Body of pancreas (tissue), 4 donors: ENCODE data around the gene BRAT1. TPM values are rescaled to one million over a fixed set of nuclear protein-coding genes. Genes with fewer than 3 reads are reported as not detected.

Experiments
- ATAC-seq: fragments of 150-250 bp; one replicate; pipeline ENCODE4 v1.9.1; 2016
- DNase-seq, 4 donors: peaks; one replicate each; pipeline ENCODE4 v3.0.0-alpha.2; 2019
- H3K27ac ChIP-seq, 4 donors: fragments of 200-600 bp; sonication (generic); 1 replicate in 3 of 4; 2 replicates in 1 of 4; pipeline versions ENCODE4 v1.5.1 to v1.6.1; 2016 to 2019; ENCODE audit warnings: mild to moderate bottlenecking in 1 of 4, mixed read lengths in 1 of 4, moderate library complexity in 1 of 4
- H3K27me3 ChIP-seq, 2 donors: fragments of 200-600 bp; sonication (generic); one replicate each; pipeline ENCODE4 v1.6.0; 2016; ENCODE audit warnings: mild to moderate bottlenecking in 1 of 2
- H3K36me3 ChIP-seq, 2 donors: fragments of 200-600 bp; sonication (generic); replicated peaks in 1 of 2; 2 replicates each; pipeline ENCODE4 v1.5.1; 2016; ENCODE audit warnings: low read depth in 2 of 2; ENCODE audit not compliant: insufficient read depth in 1 of 2
- H3K4me1 ChIP-seq: fragments of 200-600 bp; sonication (generic); one replicate; pipeline ENCODE4 v1.6.0; 2016
- H3K4me3 ChIP-seq, 2 donors: fragments of 200-600 bp; sonication (generic); 1 replicate in 1 of 2; 2 replicates in 1 of 2; pipeline ENCODE4 v1.5.1; 2016 to 2019
- H3K9me3 ChIP-seq, 3 donors: fragments of 200-600 bp; sonication (generic); 1 replicate in 2 of 3; 2 replicates in 1 of 3; pipeline ENCODE4 v1.5.1; 2016
- CTCF ChIP-seq, 7 experiments: fragments of 450-650 bp in 4 of 7; fragments of 200-600 bp in 3 of 7; sonication (generic) in 3 of 7; IDR thresholded peaks; one replicate each; pipeline ENCODE4 v1.5.1; 2016 to 2019; ENCODE audit warnings: antibody characterized with exemption in 7 of 7
- POLR2A ChIP-seq, 3 donors: fragments of 450-650 bp; IDR thresholded peaks; one replicate each; pipeline ENCODE4 v1.6.1; 2016; ENCODE audit warnings: antibody characterized with exemption in 3 of 3, mild to moderate bottlenecking in 2 of 3
- WGBS, 2 donors: methylation state at CpG; one replicate each; pipeline ENCODE4 v1.1.5; 2017; 5-methylcytosine and 5-hydroxymethylcytosine counted together
- intact Hi-C: fragments of 100-400 bp; cut with DNase I; formaldehyde crosslinking; loops from one replicate; pipeline ENCODE4 v1.15.1; 2023
- total RNA-seq, 2 donors: library from RNA; depleted of rRNA; stranded (reverse); fragments of >200 nt; gene quantifications; one replicate each; pipeline ENCODE4 v1.1.0, GENCODE V29; 2016

The BRAT1 gene
- total RNA-seq, 2 donors from 2014 or later, result 36.6 to 46.8 TPM

- Histone ChIP-seq H3K36me3 (peaks cover 0 to 6% of the 10 kb centered on the region in 2 donors), H3K9me3 (no peaks in the 10 kb centered on the region), H3K4me1 (no peaks in the 10 kb centered on the region), H3K27me3 (no peaks in the 10 kb centered on the region), H3K4me3 (no peak overlapping the region), H3K27ac (no peak overlapping the region)
- ATAC-seq, result no peak
- 92 to 94% methylated on average over 11 of the region's 11 CpGs for WGBS, 2 donors
- no peak for DNase-seq
- no peak for TF ChIP-seq CTCF (IDR thresholded peaks at IDR 0.05)
- TF ChIP-seq POLR2A (IDR thresholded peaks at IDR 0.05), result no peak
- intact Hi-C loops, result no loop called here
Observed at GRCh38 chr7:2601907-2602306, 46.6 kb upstream of the BRAT1 start.

- H3K27ac ChIP-seq, result no peak overlapping the region
- TF ChIP-seq CTCF (IDR thresholded peaks at IDR 0.05), result no peak
- TF ChIP-seq POLR2A (IDR thresholded peaks at IDR 0.05), result no peak
- H3K4me3 ChIP-seq, result no peak overlapping the region
- ATAC-seq, result no peak
- intact Hi-C loops, result no loop called here
- no peaks in the 10 kb centered on the region for H3K4me1 ChIP-seq
- no peaks in the 10 kb centered on the region for H3K27me3 ChIP-seq
- DNase-seq, result no peak
- 67 to 87% methylated on average over 9 of the region's 9 CpGs for WGBS, 2 donors
- no peaks in the 10 kb centered on the region for H3K9me3 ChIP-seq
- H3K36me3 ChIP-seq, result peaks cover 0 to 6% of the 10 kb centered on the region in 2 donors
Observed at GRCh38 chr7:2601065-2601464, 45.7 kb upstream of the BRAT1 start.

DNA sequence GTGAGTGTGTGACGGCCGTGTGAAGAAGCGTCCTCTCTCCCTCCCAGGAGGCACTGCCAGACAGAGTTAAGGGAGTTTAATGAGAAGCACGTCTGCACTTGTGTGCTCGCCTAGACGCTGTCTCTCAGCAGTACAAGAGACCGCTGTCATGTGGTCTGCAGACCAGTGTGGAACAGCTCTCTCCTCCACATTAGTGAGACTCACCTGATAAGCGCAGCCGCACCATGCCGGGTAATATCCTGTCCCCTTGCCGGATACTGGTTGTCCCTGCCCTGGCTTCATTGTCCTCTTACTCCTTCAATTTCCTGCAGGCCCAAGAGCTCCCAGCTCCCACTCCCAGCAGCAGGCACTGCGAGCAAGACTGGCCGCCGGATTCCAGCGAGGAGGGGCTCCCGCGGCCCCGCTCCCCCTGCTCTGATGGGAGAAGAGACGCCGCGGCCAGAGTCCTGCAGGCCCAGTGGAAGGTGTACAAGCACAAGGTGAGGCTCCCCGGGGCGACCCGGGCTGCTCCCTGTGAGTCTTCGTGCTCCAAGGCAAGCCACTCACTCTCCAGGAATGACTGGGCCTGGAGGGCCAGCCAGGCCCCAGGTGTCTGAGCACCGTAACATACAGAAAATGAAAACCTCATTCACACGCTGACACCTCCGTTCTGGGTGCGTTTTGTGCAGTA lies 43.0 kb upstream of the BRAT1 start:
- ATAC-seq (no peak), DNase-seq (no peak)
- no peak overlapping the region for H3K27ac ChIP-seq
- TF ChIP-seq CTCF (IDR thresholded peaks at IDR 0.05) (no peak), POLR2A (IDR thresholded peaks at IDR 0.05) (no peak)
- no peaks in the 10 kb centered on the region for H3K9me3 ChIP-seq
- 88 to 92% methylated on average over 10 to 29 of the region's 29 CpGs for WGBS, 2 donors
- no peak overlapping the region for H3K4me3 ChIP-seq
- no peaks in the 10 kb centered on the region for H3K27me3 ChIP-seq
- H3K36me3 ChIP-seq, result peaks cover 2 to 17% of the 10 kb centered on the region in 2 donors
- H3K4me1 ChIP-seq, result no peaks in the 10 kb centered on the region
- intact Hi-C loops, result no loop called here

DNA sequence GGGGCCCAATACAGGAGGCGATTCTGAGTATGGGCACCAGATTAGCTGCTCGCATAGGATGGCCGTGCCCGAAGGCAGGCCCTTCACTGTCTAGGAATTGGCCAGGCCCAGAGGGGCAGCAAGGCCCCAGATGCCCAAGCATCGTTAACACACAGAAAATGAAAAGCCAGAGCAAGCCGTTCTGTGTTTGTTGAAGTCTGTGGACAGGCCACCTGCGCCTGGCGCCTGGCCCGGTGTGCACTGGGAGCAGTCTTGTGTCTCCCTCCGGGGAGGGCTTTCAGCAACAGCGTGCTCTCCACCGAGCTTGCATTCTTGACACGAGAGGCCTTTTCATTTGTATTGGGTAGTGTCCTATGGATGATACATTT lies 41.9 kb upstream of the BRAT1 start:
- H3K36me3 ChIP-seq, result peaks cover 10 to 20% of the 10 kb centered on the region in 2 donors
- no peak overlapping the region for H3K27ac ChIP-seq
- no peaks in the 10 kb centered on the region for H3K27me3 ChIP-seq
- intact Hi-C loops, result no loop called here
- H3K9me3 ChIP-seq, result no peaks in the 10 kb centered on the region
- no peak for DNase-seq
- 85 to 95% methylated on average over 12 to 13 of the region's 13 CpGs for WGBS, 2 donors
- H3K4me3 ChIP-seq, result no peak overlapping the region
- no peak for ATAC-seq
- H3K4me1 ChIP-seq, result no peaks in the 10 kb centered on the region
- TF ChIP-seq POLR2A (IDR thresholded peaks at IDR 0.05) (no peak), CTCF (IDR thresholded peaks at IDR 0.05) (no peak)
